Right ventricle myocardium superior (tissue), 1 donor: ENCODE results near the gene MOB2. TPM values are rescaled to one million over a fixed set of nuclear protein-coding genes. Genes with fewer than 3 reads are reported as not detected.

Source experiments
- ATAC-seq: fragments of 200-7000 bp; cut with Tn5 transposase; one replicate; pipeline ENCODE4 v1.9.1; 2020; ENCODE audit warnings: mild to moderate bottlenecking; ENCODE audit not compliant: poor library complexity
- DNase-seq: peaks from one replicate; pipeline ENCODE4 v3.0.0-alpha.2; 2020
- intact Hi-C: fragments of 100-400 bp; cut with DNase I; formaldehyde crosslinking; loops from one replicate; pipeline ENCODE4 v1.11.2; 2022
- total RNA-seq: library from RNA; stranded (reverse); fragmentation: NEBNext Ultra II Directional; extraction: Animal tissue kit (Norgen Biotek cat#: 25700); gene quantifications from one replicate; pipeline ENCODE4 v1.2.1, GENCODE V29; 2021
- donor health status: DM: no; HTN: yes; CAD: no; lungs with severe emphysema.

MOB2 gene
- total RNA-seq, 1 donor from 2014 or later, result 46.1 TPM

DNA sequence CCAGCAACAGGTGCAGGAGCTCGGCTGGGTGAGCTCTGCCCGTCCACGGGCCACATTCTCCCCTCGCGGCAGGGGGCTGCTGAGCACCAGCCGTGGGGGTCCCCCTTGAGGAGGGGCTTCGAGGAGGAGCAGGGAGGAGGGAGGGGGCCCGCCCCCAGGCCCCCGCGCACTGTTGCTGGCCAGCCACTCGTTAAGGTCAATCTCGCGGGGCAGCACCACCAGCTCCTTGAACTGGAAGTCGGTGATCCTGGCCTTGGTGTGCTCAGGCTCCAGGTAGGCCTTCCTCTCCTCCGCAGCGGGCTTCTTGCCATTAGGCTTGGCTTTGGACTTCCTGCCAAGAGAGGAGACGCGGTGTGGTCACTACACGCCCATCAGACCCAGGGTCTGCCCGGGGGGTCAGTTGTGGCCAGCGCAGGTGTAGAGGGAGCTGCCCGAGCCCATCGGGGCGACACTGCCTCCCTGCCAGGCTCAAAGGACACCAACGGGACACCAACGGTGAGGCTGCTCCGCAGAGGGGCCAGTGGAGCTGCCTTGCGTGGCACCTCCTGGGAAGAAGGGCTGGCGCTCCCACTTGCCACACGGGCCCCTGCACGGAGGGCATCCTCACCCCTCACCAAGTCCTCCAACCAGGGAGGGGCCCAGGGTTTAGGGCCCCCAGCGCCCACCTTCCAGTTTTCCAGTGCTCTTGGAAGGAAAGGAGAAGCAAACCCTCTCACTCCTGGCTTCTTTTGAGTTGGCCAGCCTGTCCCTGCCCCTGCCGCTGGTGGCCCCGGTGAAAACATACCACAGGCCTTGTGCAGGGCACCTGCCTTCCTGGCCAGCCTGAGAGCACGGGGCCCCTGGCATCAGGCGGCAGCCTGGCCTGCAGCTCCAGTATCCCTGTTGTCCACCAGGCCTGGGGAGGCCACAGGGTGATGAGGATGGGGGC is 5.8 kb downstream of the MOB2 start:
- no peak for ATAC-seq
- intact Hi-C loops, result no loop called here
- peak; percentile 38 for DNase-seq

DNA sequence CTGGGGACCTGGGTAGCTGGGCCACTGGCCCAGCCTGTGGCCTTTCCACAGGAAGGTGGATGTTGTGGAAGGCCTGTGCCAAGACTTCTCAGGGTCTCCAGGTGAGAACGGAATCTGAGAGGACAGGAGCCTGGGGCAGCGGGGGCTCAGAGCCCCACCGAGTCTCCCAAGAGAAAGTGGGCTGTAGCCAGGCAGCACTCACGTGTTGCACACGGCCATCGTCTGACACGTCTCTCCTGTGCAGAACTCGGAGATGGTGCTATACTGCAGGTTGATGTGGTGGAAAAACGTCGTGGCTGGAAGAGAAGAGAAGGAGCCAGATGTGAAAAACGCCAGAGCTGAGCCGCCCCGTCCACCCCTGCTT is 6.4 kb downstream of the MOB2 start:
- intact Hi-C loops, result no loop called here
- DNase-seq (no peak), ATAC-seq (no peak)

DNA sequence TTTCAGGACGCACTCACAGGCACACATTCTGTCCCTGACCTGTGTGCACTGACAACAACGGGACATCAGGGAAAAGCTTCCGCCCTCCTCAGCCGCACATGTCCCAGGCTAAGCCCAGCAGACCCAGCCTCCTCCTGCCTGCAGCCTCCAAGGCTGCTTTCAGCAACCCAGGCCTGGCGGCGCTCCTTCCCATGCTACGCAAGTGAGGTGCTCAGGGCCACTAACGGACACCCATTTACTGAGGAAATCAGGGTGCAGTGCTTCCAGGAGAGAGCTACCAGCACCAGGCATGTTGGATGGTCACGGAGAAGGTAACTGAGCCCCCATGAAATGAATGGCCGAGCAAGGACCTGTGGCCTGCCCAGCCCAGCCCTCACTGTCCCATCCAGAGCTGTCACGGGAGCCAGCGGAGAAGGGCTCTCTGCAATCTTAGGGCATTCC is 6.9 kb downstream of the MOB2 start:
- ATAC-seq, result no peak
- no peak for DNase-seq
- intact Hi-C loops, result no loop called here

DNA sequence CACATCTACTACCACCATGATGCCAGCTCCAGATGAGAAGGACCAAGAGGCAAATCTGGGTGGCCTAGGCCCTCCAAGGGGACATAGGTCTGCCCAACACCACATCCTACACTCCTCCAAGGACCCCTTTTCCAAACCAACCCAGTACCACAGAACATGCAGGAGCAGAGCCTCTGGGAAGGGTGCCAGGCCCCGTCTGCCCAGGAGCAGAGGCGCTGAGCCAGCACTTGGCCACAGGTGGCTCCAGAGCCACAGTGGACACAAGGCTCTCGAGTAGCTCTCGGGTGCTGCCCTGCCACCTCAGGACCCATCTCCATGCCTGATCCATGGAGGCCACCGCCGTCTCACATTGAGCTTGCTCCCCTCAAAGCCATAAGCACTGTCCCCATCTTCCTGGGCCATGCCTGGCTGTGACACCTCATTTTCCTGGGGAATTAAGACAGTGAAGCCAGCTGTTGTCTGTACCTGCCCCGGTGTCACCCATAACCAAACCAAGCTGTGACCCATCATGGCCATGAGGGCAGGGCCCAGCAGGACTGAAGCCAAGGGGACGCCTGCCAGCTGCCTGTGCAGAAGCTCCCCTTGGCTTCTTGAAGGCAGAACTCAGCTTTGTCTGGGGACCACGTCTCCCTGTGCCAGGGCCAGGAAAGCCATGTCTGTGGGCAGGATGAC is 7.4 kb downstream of the MOB2 start:
- intact Hi-C loops, result no loop called here
- no peak for ATAC-seq

DNA sequence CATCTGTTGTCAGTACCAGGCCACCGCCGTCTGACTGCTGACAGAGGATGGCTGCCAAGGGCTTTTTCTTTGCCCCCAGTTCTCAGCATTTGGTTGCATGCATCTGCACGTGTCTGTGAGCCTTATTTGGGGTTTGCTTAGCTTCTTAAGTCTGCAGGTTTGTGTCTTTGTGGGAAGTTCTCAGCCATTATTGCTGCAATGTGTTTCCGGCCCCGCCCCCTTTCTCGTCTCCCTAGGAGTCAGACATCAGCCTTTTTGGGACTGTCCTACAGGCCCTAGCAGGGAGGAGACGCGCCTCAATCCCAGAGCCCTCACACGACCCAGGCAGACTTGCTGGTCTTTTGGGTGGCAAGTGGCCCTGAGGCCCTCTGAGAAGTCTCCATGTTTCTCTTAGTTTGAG is 8.0 kb downstream of the MOB2 start:
- intact Hi-C loops, result no loop called here
- ATAC-seq (no peak), DNase-seq (peak; percentile 60)

More for the DNA sequence above, 7.4 kb downstream of the MOB2 start:
- peak; percentile 36 for DNase-seq

DNA sequence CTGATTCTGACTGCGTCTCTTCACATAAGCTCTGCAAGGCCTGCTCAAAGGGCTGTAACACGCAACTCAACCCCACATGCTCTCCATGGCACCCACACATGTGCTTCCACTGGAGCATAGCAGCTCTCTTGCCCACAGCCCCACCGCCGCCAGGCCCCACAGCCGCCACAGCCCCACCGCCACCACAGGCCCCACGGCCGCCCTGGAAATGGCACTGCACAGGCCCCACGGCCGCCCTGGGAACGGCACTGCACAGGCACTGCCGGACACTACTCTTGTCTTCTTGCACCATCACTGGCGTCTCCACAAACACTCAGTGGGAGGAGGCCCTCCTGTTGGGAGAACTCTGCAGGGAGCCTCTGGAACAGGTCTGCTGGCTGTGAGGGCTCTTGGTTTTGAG is 8.6 kb downstream of the MOB2 start:
- ATAC-seq (no peak), DNase-seq (peak; percentile 37)
- intact Hi-C loops, result no loop called here

DNA sequence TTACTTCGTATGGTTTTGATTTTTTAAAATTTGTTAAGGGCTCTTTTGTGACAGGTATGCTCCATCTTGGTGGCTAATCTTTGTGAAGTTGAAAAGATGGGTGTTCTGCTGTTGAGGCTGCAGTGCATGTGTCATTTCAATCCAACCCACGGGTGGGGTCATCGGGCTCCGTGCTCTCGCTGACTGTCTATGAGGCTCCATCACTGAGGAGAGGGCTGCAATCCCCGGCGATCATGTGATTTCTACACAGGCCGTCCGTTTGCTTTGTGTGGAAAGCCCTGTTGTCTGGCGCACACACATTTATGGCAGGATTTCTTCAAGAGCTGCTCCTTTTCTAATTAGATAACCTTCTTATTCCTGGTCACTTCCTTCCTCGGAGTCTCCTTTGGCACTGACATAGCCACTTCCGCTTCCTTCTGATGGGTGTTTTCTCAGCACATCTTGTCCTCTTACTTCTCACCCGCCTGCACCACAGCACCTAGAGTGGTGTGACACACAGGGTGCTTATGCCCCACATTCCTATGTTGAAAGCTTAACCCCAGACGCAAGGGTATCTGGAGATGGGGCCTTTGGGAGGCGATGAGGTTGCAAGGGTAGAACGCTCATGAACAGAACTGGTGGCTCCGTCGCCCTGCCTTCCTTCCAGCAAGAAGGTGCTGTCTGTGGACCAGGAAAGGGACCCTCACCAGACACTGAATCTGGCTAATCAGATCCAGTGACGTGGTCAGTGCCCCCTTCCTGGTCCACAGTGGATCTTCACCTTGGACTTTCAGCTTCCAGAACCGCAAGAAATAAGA is 9.4 kb downstream of the MOB2 start:
- DNase-seq (peak; percentile 19), ATAC-seq (no peak)
- intact Hi-C loops, result no loop called here

DNA sequence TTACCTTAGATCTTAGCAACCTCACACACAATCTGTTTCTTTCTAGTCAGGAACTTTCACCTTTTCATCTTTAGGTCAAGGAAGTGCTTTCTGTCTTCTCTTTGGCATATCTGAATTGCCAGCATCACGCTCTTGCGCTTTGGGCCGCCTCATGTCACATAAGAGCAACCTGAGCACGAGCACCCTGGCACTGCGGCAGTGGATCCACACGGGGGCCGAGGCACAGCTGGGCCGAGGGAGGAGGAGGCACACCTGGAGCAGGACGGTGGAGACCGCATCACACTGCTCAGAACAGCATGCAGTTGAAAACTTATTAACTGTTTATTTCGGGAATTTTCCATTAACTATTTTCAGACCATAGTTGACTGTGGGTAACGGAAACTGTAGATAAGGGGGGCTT is 10.7 kb downstream of the MOB2 start:
- DNase-seq, result peak; percentile 19
- intact Hi-C loops, result no loop called here
- ATAC-seq, result no peak

DNA sequence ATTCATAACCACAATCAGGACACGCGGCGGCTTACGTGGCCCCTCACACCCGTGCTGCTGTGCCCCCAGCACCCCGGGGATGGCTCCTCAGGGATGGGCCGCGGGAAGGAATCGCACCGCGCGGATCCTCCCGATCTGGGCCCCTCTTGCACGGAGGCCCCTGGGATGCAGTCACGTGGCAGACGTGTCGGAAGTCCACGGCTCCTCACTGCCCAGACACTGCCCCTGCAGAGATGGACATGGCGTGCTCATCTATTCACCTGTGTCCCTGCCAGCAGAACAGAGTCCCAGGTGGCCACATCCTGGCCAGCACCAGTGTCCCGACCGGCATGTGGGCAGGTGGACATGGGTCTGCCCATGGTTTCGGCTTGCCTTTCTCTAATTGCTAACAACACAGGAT is 12.8 kb downstream of the MOB2 start:
- DNase-seq (peak; percentile 29), ATAC-seq (no peak)
- intact Hi-C loops, result no loop called here

DNA sequence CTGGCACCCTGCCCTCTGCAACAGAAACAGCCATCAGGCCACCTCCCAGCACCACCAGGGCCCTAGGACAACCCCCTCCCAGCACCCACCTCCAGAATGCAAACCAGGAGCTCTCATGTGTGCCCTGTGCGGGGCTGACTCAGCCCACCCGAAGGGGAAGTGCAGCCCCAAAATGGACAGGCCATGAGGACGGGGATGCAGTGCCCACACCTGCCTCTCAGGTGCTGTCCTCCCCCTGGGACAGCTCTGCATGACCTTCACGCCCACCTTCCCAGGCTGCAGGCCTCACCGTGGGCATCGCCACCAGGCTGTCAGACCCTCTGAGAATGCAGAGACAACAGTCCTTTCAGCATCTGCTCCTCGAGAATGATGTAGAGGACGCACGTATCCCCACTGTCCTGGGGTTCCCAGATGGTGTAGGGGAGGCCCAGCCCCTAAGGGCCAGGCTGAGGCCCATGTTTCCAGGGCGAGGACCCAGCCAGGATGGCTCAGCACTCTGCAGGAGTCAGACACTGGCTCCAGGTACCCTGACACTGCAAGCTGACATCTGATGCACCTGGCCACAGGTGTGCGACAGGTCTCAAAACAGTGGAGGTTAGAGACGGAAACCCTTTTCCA is 13.5 kb downstream of the MOB2 start:
- ATAC-seq, result no peak
- peak; percentile 15 for DNase-seq
- intact Hi-C loops, result no loop called here

DNA sequence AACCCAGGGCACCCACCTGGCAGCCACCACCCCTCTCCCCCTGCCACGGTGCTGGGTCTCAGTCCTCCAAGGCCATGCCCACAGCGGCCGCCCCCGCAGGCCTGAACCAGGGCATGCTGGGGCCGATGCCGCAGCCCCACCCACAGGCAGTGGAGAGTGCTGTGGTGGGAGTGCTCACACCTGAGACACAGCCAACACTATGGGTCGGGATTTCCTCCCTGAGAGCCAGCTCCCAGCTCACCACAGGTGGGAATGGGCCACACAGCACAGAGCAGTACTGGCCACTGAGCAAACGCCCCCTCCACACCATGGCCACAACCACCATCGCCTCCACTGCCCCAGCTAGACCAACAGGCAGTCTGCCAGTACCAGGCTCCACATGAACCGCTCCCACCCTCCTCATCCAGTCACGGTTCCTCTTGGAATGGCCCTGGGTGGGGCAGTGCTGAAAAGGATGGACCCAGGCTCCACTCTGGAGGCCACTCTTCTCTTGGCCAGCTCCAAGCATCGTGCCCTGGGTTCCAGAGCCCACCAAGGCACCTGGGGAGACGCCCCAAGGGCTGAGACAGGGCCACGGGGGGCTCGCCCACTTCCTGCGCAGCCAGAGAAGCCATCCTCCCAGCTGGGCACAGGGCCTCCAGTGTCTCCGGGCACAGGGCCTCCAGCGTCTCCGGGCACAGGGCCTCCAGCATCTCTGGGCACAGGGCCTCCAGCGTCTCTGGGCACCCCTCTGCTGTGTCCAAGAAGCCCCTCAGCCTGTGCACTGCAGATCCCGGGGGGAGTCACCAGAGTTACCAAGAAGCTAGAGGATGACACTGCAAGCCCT is 14.2 kb downstream of the MOB2 start:
- ATAC-seq (no peak), DNase-seq (peak; percentile 32)
- intact Hi-C loops, result no loop called here

DNA sequence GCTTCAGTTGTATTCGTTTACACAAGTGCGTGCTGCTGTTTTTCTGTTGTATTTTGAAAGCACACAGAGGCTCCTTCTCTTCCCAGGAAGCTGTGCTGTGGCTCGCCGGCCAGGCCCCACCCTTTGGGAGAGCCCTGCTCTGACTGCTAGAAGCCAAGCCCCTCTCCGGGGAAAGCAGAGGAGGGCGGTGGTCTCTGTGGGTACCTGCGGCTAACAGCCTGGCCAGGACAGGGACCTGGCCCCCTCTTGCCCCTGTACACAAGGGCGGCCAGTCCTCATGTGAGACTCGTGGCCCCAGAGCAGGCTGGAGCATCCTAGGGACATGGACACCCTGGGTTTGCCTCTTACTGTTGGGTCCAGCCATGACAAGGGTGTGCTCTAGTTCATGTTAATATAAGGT is 14.8 kb downstream of the MOB2 start:
- intact Hi-C loops, result no loop called here
- DNase-seq, result peak; percentile 17
- no peak for ATAC-seq

DNA sequence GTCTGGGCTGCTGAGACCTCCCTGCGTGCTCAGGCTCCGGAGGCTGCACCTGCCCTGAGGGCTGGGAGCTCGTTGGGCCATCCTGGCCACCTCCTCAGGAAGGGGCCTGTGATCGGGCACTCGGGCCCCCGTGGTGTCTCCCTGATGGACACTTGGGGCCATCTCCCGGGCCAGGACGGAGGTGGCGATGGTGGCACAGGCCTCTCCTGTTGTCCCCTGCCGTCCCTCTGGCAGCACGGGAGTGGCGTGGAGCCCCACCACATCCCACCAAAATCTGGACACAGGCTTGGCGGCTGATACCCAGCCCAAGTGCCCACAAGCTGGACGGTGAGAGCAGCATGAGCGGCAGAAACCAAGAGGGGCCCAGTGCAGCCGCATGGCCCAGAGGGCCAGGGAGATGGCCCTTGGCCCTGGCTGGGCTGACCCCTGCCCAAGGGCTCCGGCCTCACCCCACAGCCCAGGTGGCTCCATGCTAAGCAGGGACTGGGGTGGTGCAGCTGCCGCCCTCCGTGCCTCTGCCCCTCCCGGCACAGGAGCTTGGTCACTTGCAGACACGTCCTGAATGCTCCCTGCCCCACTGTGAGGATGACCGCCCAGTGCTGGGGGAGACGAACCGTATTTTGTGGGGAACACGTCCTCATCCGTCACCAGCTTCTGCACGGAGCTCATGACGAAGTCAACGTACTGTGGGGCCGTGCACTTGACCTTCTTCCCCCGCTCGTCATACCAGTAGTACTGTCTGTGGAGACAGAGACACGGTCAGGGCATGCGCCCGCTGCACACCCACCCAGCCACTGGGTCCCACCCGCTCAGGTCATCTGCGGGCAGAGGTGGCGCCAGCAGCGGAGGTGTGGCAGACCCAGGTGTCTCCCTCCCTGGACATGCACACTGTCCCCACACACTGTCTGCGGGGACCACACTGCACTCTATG is 15.6 kb downstream of the MOB2 start:
- ATAC-seq (no peak), DNase-seq (peak; percentile 33)
- intact Hi-C loops, result no loop called here

DNA sequence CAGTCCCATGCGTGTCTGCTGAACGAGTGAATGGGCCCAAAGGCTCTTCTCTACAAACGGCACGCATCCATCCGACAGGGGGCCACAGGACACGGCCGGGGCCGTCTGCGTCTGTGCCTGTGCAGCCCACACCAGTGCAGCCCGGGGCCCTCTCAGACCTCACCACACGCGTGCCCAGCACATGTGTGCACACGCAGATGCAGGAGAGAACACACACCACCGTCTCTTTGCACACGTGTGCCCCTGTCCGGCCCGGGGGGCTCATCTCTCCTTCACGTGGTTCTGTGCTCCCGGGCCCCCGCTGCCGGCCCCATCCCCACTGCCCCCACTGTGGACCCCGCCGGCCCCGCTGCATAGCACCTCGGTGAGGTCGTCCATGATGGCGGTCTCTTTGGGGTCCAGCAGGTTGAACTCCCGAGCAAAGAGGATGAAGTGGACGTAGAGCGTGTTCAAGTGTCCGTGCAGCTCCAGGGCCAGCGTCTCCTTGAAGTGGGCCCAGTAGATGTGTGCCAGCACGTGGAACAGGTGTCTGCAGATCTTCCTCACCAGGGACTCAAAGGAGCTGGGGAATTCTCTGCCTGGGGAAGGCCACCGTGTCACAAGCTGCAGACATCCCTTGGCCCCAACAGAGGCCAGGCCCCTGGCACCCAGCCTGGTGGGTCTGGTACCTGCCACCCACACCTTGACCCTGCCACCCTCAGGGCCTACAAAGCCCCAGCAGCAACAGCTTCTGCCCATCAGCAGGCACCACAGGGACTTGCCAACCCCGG is 16.5 kb downstream of the MOB2 start:
- peak; percentile 31 for DNase-seq
- intact Hi-C loops, result no loop called here

DNA sequence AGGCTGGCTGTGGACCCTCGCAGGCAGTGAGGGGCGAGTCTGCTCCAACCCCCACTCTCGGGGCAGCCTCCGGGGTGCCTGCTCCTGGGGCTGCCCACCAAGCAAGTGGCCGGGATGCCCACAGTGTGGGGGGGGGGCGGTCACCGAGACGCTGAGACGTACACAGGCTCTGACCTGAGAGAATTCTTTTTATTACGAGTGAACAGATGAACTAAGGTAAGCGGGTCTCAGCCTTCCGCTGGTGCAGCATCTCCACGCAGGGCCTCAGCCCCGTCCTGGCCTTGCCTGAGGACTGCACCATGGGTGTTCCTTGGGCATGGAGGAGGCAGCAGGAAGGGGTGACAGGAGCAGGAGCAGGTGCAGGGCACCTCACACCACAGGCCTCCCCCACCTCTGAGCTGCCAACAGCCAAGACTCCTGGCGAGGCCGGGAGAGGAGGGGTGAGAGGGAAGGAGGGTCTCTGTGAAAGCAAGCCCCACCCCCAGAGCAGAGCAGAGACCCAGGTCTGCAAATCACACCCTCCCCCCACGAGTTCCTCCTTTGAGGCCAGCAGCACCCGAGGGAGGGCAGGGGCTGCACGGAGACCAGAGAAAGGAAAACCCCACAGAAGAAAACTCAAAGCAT is 17.2 kb downstream of the MOB2 start:
- DNase-seq, result no peak
- no peak for ATAC-seq
- intact Hi-C loops, result no loop called here

More for the DNA sequence above, 16.5 kb downstream of the MOB2 start:
- no peak for ATAC-seq

DNA sequence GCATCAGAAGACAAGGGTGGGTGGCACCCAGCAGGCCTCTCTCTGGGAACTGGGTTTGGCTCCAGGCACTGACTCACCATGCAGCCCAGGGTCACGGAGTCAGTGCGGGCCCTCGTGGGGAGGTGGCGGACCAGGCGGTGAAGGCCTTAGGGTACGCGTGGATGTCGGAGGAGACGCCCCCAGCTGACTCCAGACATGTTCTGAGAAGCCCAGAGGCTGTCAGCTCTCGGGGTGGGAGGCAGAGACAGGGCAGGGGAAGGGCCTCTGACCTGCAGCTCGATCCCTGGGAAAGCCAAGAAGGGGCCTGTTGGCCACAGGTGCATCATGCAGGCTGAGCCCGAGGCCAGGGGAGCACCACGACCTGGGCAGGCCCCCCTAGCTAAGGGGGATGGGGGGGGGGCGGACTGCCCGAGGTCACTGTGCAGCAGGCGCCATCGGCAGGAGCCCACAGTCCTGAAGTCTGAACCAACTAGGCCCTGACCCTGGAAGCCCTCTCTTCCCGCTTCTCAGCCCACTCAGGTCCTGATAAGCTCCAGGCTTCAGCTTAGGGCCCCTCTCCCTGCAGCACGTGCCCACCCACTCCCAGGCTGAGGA is 18.0 kb downstream of the MOB2 start:
- DNase-seq, result no peak
- peak; percentile 24 for ATAC-seq
- intact Hi-C loops, result no loop called here
